Right kidney (tissue), 1 donor: ENCODE results near the gene SUSD2.
A peak's percentile ranks its signal among the peaks of the same experiment; 100 is the strongest.

Experiments
- DNase-seq: peaks from one replicate; pipeline ENCODE4 v3.0.0-alpha.2; 2016

The SUSD2 gene

DNA sequence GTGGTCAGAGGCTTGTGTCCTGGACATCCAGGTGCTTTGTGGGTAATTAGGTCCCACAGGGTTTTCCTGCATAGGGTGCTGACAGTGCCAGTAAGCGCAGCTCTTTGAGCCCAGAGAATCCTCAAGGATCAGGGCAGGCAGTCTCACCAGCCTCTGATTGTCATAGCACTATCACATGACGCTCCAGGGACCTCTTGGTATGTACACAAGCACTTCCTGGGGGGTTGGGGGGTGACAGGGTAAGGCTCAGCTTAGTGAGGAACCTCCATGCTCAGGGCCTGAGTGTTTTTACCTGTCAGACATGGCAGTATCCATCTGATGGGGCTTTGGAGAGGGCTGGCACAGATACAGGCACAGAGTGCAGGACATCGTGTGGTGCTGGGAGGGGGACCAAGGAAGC is 27.9 kb upstream of the SUSD2 start:
- no peak for DNase-seq

DNA sequence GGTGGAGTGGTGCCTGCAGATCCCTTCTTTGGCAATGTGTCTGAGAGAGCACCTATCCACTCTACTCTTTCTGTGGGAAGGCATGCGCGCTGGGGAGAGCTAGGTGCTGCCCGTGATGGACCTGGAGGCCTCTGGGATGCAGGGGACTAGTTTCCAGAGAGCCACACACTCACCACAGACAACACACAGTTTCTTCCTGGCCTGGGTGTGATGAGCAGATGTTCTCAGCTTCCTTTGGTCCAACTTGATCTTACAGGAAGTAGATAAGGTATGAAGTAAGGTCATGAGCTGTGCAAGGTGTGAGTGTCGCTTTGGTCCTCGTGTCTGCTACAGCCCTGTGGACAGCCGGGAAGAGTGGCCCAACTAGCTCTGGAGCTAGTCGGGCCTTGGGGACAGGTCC is 27.3 kb upstream of the SUSD2 start:
- DNase-seq, result no peak

DNA sequence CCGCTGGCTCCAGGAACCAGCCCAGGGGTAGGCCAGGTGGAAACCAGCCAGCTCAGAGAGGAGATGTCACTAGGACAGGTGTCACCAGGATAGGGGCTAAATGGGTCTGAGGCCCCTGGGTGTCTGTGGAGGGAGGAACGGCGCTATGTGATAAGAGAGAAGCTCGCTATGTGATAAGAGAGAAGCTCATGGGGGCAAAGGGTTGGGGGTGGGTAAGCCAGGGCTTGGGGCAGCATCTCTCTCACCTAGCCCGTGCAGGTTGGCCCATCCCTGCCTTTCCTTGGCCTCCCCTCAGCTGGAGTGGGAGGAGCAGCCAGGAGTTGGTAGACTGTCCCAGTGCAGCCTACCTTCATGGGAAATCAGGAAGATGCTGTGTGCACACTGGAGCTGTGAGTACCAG is 26.5 kb upstream of the SUSD2 start:
- DNase-seq, result no peak

DNA sequence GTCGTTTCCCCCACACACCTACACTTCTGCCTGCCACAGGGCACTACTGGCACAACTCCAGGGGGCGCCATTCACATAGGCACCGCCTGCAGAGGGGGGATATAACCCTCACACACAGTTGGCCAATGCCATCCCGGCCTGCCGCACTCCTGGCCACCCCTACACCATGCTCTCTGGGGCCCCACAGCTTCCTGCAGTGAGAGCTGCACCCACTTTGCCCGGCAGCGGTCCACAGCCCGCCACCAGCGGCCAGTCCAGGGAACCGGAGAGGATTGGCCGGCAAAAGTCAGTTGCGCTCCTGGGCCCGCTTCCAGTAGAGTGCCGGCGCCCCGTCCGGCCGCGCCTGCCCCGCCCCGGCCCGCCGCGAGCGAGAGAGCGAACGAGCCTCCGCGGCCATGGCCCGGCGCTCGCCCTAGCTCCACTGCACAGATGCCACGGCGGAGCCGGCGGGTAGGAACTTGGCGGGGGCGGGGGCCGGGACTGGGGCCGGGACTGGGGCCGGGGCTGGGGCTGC is 25.6 kb upstream of the SUSD2 start:
- DNase-seq, result peak; percentile 69

DNA sequence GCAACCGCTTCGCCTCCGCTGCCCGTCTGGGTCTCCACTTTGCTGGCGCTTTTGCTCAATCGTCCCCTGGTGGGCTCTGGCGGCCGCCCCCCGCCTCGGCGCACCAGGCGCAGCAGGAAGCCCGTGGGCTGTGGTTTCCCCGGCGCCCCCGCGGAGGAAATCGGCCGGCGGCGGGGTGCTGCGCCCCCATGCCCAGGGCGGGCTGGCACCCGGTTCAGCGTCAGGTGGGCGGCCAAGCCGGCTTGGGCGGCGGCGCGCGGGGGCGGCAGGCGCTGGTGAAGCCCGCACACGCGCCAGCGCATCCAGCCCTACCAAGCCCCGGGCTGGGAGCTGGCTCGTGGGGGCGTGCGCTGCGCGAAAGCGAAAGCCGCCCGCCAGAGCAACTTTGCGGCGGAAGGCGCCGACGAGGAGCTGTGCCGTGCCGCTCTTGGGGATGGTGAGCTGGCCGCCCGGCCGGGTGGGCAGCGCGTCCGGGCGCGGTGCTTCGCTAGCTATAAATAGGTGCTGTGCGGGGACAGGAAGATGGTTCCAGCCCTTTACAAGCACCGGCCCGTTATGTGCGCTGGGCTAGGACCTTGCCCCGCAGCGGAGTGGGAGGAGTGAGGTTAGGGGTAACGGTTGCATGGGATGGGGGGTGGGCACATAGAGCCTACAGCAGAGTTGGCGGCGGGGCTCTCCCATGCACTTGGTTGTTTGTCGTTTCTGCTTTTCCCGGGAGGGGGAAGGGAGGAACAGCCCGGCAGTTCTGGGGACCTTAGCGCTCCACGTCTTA is 25.0 kb upstream of the SUSD2 start:
- peak; percentile 78 for DNase-seq

DNA sequence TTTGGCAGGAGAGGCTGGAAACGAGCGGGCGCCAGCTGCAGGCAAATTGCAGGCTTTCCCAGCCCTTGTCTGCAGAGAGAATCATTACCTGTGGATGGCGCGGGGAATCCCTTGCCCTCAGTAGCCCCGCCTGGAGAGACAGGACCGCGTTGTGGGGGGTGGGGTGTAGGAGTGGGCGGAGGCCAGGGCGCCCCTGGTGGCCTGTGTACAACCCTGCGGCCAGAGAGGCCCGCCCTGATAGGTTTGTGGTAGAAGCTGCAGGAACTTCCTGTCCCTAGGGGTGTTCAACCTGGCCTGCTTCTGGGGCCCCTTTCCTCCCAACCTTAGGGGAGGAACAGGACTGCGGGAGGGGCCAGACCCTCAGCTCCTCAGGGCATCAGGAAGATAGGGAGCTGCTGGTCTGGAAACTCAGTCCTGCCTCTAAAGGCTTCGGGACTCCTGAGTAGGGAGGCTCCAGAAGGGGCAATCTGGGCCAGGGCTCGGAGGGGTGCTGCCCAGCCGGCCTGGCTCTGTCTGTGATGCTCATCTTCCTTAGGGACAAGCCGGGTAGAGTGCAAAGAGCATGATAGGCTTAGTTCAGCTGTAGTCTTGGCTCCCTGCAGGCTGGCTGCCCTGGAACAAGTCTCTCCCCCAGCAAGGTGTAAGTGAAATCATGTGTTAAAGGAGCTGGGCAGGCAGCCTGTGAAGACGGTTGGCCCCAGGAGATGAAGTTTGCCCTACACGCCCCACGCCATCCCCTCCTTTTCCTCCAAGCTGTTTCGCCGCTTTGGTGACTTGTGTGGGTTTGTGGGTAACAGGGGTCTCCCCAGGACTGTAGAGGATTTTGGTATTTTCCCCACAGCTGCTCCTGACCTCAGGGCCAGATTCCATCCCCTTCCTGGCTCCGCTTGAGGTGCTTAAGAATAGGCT is 24.1 kb upstream of the SUSD2 start:
- DNase-seq, result peak; percentile 74

DNA sequence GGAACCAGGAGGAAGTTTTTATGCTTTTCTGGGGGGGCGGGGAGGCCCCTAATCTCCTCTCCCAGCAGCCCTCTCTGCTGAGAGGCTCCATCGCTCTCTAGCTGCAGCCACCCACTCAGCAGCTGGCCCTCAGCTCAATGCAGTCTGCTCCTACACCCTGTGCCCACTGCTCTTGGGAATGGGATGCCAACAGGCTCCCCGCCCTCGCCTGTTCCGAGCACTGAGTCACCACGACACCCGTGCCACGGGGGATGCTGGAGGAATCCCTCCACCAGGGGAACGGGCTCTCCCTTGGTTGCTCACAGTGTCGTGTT is 23.5 kb upstream of the SUSD2 start:
- DNase-seq, result no peak

DNA sequence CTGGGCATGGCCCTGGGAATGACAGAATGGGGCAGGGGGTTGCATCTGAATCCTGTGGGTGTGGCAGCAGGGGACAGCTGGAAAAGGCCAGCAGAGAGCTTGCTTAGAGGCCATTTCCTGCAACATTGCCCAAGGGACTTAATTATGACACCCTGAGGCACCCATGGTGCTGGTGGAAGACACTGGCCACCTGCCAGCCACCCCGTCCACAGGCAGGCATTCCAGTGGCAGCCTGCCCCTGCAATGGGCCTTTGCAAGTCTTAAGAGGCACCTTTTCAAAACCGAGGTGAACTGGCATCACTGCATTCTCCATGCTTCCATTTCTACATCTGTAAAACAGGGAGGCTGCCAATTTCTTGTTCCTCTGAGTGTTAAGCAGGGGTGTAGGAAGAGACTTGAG is 21.6 kb upstream of the SUSD2 start:
- DNase-seq, result no peak

DNA sequence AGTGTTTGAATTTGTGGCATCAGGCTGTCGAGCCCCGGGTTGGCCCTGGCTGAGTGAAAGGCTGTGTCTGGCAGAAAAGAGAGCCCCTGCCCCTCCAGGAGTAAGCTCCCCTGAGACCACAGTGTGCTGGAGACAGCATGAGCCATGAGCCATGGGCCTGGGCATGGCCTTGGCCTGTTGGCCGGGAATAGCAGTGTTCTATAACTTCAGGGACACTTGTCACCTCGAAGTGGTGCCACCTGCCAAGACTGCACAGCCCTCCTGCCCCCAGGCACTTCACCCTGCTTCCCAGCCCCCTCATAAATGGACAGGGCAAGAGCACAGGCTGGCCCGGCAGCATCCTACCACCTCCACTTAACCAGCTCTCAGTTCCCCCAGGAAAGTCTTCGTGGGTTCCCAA is 20.7 kb upstream of the SUSD2 start:
- no peak for DNase-seq

DNA sequence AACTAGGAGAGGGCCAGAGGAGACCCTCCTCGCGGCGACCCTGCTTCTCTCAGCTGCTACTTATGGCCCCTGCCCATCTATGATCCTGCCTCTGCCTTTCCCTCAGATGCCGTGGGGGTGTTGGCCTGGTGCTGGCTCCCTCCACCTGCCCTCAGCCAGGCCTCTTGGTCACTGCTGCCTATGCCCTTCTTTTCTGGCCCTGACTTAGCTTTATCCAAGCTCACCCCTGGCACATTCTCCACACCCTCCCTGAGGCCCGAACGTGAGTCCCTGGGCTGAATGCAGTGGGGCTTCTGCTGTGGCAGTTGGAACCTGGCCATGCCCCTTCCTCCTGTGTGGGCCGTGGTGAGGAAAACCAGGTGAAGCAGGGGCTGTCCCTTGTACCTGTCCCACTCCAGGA is 19.8 kb upstream of the SUSD2 start:
- no peak for DNase-seq

DNA sequence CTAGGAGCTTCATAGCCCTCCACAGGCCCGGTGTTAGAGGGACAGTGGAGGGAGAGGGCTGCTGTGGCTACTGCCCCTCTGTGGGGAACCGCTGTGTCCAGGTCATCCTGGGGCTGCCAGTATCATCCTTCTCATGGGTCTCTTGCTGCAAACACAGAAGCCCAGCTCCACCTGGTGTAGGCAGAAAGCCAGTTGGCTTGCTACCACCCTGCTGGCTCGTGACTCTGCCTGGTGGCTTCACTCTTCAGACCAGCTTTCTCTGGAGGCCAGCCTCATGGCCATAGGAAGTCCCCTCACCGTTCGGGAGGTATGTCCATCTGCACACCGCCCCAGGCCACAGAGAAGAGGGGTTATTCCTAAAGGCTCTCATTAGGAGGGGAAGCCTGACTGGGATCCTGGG is 19.4 kb upstream of the SUSD2 start:
- DNase-seq, result no peak

DNA sequence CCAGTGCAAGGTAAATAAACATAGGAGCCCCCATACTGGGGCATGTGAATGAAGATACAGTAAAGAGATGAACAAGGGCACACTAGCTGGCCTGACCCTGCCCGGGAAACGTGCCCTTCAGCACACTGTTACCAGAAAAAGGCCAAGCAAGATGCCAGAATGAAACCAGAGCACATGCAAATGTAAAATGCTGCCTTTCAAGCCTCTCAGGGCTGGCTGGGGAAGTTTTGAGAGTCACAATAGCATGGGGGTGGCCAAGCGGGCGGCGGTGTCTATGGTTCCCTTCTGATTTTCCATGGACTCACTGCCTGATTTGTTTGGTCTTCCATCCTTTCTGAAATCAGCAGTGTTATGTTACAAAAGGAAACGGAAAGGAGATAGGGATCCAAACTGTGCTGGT is 18.9 kb upstream of the SUSD2 start:
- no peak for DNase-seq

DNA sequence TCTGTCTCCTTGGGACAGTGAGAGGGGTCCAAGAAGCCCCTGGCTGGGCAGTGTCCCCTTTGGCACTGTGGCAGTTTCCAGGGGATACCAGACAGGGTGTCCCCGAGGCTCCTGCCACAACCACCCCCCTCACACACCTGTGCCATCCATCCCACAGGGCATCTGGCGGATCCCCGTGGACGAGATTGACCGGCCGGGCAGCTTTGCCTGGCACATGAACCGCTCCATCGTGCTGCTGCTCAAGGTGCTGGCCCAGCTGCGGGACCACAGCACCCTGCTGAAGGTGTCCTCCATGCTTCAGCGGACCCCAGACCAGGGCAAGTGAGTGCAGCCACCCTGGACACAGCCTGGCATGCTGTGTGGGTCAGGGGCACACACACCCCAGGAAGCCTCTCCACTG is 17.0 kb upstream of the SUSD2 start:
- DNase-seq, result no peak

DNA sequence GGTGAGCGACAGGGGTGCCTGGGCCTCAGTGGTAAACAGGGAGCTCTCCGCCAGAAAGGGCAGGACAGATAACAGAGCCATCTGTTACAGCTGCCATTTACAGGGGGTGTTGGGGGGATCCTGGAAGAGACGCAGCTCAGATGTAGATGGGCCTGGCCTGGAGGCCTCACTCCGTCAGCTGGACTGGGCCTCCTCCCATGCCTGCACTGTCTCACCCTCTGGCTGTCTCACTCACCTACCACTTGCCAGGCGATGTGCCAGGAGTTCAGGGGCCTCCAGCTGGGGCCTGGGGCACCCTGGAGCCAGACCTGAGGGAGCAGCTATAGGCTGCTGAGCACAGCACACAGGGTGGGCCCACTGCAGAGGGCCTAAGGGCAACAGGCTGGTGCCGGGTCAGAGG is 16.3 kb upstream of the SUSD2 start:
- DNase-seq, result no peak

DNA sequence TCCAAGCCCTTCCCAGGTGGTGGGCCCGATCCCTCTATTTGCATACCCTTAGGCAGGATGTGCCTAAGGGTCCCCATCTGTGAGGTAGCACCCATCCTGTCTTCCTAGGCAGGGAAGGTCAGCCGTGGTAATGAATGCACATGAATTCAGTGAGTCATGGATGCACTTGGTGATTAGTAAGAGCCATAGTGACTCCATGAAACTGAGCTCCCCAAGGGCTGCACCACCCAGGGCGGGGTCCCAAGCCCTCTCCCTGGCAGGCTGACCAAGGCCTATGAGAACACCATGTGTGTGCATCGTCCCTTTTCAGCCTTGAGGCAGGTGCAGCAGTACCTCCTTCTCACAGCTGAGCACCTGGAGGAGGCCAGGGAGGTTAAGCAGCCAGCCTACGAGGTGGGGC is 15.6 kb upstream of the SUSD2 start:
- no peak for DNase-seq

DNA sequence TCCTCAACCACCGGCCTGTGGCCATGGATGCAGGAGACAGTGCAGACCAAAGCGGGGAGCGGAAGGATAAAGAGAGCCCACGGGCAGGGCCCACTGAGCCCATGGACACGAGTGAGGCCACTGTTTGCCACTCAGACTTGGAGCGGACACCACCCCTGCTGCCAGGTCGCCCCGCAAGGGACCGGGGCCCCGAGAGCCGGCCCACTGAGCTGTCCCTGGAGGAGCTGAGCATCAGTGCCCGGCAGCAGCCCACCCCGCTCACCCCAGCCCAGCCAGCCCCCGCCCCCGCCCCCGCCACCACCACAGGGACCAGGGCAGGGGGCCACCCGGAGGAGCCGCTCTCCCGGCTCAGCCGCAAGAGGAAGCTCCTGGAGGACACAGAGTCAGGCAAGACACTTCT is 14.5 kb upstream of the SUSD2 start:
- DNase-seq, result no peak

DNA sequence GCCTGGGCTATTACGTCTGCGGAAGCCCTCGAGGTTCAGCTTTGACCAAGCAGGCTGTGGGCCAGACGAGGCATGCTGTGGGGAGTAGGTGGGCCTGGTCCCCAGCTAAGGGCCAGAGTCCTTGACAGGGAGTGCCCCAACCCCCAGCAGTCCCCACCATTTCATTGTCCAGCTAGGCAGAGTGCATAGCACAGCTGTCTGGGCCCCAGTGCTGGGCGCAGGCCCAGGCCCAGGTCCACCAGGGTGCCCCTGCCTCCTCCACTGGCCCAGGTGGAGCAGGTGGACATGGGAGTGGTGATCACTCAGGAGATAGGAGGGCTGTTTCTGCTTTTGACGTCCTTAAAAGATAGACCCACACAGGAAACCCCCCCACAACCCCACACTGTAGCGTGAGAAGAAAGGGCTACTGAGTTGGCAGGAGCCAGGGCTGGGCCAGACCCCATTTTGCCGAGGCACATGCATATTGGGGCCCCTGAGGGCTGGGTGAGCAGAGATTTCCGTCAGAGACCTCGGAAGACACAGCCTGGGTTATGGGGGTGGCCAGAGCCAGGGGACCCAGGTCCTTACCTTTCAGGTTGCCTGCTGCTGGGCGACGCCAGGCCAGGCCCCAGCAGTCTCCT is 11.7 kb upstream of the SUSD2 start:
- no peak for DNase-seq

DNA sequence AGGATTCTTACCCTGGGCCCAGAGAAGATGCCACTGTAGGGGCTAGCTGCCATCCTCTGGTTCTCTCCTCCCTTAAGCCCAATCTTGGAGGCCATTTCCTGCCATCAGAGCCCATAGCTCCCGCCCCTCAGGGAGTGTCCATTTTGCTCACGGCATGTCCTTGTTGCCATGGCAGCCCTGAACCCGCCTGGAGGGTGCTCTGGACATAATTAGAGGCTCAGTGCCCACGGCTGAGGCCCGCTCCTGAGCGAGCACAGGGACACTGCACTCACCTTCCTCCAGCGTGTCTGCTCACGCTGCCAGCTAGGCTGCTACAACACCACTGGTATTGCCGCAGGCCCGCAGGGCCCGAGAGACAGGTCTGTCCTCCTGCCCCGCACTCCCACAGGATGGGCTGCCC is 11.1 kb upstream of the SUSD2 start:
- DNase-seq, result no peak

DNA sequence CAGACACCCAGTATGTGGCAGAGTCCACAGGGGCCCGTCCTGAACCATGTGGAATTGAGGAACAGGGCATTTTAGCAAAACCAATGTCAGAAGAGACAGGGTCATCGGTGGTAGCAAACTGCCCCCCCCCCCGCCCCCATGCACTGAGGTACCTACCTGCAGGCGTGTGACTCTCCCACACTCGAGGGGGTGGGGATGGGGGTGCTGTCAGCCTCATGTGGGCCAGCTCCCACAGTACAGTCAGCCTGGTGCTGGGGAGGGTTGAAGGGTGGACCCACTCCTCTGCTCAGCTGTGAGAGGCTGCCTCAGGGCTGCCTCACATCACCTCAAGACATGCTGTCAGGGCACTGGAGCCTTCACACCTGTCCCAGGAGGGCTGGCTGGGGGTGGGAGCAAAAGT is 10.7 kb upstream of the SUSD2 start:
- no peak for DNase-seq

DNA sequence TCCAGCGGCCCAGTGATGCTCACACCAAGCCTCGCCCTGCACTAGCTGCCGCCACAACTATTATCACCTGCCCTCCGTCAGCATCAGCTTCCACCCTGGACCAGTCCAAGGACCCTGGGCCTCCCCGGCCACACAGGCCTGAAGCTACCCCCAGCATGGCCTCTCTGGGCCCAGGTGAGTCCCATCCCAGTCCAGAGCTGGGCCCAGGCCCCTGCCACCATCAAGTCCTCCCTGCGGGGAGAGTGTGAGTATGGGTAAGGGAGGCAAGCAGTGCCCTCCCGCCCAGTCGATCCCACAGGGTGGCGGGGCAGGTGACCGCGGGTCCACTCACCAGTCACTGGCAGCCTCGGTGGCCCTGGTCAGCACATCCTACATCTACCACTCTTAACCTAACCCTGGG is 9.5 kb upstream of the SUSD2 start:
- DNase-seq, result no peak

DNA sequence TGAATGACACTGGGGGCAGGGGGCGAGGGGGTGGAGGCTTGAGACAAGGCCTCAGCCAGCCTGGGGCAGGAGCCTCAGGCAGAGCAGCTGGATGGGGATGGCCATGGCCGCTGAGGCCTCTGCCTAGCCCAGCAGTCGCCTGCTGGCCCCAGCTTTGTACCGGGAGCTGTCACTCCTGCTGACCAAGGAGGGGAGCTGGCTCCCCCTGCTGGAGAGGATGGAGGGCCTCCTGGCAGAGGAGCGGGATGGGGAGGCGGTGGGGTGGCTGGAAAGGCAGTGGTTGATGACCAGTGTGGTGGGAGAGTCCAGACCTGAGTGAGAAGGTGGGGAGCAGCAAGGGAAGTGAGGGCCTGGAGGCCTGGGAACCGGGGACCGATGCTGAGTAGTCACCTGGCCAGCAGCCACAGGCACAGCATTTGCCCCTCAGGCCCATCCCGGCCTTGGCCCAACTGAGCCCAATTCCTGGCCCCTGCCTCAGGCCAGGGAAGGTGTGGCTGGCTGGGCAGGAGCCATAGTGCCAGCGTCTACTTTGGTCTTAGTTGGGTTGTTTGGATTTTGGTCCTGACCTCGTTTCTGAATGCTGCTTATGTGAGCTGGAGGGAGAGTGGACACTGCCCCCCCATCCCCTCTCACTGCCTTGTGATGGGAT is 6.0 kb upstream of the SUSD2 start:
- peak; percentile 36 for DNase-seq

DNA sequence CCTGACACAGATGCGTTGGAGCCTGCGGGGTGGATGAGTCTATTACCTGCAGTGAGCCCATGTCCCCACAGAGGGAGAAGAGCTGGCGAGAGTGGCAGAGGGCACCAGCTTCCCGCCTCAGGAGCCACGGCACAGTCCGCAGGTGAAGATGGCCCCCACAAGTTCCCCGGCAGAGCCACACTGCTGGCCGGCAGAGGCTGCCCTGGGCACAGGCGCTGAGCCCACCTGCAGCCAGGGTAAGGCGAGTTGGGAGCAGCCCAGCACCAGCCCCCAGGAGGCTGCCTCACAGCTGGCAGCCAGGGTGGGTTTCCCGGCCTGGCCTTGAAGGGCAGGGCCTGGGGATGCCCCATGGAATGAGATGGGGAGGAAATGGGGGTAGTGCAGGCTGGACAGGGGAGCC is 5.2 kb upstream of the SUSD2 start:
- DNase-seq, result no peak

DNA sequence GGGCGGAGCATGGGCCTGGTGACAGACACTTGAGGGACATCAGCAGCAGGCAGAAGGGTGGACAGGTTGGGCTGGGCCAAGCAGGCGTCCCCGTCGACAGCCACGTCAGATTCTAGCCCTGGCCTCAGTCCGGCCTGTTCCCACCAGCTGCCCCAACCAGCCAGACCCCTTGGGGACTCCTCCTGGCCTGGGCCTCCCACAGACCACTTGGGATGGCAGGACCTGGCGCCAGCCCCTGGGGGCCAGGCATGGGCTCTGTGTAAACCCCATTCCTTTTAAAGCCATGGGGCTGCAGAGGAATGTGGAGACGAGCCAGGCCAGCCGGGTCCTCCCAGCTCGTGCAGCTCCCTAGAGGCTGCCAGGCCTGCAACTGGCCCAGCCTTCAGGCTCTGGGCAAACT is 4.7 kb upstream of the SUSD2 start:
- DNase-seq, result no peak
